HG02870 (cell line): ENCODE measurements around the gene WDFY3.

Experiments used
- ATAC-seq: cut with Tn5 transposase; IDR thresholded peaks from one replicate; pipeline ENCODE4 v1.9.1; 2021; ENCODE audit warnings: mild to moderate bottlenecking, moderate library complexity; ENCODE audit not compliant: unreplicated experiment

WDFY3 gene

DNA sequence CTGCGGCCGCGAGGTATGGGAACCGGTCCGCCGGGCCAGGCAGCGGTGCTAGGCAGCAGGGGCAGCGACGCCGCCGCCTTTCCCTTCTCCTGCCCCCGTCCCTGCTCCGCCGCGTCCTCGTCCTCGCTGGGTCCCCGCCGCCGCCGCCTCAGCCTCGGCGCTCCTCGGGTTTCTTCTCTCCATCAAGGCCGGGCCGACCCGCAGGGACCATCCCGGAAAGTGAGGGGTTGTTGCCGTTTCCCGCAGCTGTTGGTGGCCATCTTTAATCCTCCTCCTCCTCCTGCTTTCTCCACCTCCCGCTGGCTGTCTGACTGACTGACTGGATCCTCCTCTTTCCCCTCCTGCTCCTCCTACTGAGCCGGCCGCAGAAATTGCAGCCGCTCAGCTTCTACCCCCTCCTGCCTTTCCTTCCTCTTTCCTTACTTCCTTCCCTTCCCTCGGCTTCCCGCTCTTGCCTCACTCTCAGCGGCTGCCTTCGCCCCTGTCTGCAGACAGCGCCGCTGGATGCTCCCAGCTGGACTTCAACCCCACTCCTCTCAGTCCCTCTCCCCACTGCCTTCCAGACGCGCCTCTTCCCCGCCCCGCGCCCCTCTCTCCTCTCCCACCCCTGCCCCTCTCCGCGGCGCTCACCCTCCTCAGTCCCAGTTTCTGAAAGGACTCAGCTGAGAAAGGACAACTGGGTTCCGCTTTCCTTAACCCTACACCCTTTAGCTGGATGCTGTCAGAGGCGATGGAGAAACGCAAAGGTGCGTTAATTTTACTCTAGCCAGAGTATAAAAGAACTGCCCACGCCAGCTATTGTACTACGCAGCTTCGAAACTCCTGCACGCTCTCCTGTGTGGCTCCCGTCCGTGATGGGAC is at the start of gene WDFY3:
Gene WDFY3, minus strand, starts transcription at position 309 of the 861 bp plus-strand sequence. CDS start 106,099 bp downstream, outside the sequence.
- peak; percentile 68 for ATAC-seq

DNA sequence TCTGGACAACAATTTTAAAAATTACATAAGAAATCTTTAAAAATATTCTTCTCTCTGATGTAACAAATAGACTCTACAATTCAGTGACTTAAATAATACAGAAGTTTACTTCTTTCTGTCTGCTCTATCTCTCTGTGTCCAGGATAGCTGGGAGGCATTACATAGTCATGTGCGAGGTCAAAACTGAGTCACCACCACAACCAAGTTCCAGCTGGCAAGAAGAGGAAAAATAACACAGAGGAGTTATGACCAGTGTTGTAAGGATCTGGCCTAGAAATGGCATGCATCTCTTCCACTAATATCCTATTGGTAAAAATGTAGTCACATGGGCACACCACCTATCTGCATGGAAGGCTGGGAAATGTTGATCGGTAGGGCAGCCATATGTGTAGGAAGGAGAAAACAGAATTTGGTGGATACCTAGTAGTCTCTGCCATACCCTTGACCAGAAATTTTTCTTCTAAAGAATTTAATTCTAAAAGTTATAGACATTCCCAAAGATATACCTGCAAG is 39.4 kb upstream of the WDFY3 start:
- no peak for ATAC-seq

DNA sequence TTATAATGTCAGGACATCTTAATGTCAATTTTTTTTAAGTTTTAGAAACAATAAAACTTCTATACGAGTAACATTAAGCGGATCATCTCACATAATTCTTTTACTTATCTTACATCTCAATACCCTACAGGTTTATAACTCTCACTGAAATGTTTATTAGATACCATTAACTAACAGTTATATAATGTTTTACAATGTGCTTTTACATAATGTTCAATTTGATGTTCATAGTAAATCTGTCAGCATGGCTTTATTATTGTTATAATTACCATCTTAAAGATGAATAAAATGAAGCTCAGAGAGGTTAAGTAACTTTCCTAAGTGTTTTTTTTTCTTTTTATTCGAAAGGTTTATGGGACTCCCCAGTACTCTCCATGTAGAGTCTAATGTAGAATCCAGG is 33.9 kb upstream of the WDFY3 start:
- ATAC-seq: no peak

- ATAC-seq: no peak
Measured at GRCh38 chr4:84995386-84995785, 28.9 kb upstream of the WDFY3 start.

DNA sequence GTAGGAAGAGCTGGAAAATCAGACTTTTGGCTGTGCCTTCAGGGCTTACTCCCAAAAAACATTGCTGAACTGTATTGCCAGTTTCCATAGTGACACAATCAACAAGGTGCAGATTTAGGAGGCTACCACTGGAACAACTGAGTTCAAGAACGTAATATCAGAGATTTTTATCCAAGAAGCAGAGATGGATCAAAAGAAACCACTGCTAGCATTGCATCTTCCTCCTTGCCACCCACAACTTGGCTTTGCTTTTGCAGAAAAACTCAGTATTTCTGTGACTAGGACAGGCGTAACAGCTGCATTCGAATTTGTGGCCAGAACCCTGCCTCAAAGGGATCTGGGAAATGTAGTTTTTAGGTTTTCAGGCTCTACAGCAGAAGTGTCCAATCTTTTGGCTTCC is 27.8 kb upstream of the WDFY3 start:
- ATAC-seq: no peak

DNA sequence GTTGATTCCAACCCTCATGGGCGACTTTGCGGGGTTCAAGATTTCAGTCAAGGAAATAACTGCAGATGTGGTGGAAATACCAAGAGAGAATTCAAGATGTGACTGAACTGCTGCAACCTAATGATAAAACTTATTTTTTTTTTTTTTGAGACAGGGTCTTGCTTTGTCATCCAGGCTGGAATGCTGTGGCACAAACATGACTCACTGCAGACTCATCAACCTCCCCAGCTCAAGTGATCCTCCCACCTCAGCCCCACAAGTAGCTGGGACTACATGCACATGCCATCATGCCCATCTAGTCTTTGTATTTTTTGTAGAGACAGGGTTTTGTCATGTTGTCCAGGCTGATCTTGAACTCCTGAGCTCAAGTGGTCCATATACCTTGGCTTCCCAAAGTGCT is 19.5 kb upstream of the WDFY3 start:
- ATAC-seq: no peak

- ATAC-seq: no peak
Measured at GRCh38 chr4:84977396-84977795, 10.9 kb upstream of the WDFY3 start.

DNA sequence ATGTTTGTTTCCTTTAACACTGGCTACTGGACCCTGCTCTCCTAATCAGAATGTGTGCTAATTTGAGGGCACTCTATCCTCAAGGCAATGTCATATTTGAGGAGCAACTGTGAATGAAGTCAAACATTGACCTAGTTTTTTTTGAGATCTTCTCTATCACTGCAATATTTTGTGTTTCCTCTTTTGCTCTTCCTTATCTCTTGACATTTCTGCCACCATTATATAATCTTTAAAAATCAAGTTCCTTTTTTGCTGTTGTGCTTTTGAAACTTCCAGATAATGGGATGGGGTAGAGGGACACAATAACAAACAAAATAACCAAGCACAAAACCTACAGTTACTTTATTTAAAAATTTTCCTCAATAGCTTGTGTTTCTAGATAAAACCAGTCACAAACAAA is 7.4 kb upstream of the WDFY3 start:
- ATAC-seq: no peak

DNA sequence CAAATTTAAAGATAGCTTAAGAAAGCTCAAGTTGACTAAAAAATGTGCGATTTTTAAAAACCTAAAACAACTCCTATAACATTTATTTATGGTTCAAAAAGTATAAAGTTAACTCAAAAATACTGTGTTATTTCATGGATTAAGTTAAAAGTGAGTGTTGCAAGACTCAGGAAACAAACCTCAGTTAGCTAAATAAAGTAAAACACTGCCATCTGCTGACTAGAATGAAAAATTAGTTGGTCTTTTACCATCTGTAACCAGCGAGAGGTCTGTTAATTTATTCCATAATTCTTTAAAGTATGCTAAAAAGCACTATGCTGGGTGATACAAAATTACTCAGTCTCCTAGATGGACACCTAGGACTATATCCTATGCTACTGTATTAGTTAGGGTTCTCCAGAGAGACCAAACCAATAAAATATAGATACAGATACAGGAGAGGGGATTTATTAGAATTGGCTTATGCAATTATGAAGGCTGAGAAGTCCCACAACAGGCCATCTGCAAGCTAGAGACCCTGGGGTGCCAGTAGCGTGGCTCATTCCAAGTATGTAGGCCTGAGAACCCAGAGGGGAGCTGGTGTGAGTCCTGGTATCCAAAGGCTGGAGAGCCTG is 4.9 kb upstream of the WDFY3 start:
- ATAC-seq: peak; percentile 39

DNA sequence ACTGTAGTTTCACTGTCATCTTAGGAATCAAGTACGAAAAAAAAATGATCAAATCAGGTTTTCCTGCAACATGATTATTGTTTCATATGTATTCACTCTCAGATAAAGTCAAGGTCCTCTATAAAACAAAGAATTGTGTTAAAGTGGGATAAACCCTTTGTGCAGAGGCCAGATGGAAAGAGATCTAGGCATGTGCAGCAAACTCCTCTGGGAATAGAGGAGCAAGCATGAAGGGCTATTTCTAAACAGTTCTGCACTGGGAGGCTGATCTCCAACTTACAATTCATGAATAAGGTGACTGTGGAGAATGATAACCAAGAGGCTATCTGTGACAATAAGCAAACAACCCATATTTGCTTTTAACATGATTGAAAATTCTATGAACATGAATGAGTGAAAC is 2.4 kb upstream of the WDFY3 start:
- ATAC-seq: no peak

GRCh38 chr4:84967243-84967690 is 777 bp upstream of the WDFY3 start:
- ATAC-seq: no peak

DNA sequence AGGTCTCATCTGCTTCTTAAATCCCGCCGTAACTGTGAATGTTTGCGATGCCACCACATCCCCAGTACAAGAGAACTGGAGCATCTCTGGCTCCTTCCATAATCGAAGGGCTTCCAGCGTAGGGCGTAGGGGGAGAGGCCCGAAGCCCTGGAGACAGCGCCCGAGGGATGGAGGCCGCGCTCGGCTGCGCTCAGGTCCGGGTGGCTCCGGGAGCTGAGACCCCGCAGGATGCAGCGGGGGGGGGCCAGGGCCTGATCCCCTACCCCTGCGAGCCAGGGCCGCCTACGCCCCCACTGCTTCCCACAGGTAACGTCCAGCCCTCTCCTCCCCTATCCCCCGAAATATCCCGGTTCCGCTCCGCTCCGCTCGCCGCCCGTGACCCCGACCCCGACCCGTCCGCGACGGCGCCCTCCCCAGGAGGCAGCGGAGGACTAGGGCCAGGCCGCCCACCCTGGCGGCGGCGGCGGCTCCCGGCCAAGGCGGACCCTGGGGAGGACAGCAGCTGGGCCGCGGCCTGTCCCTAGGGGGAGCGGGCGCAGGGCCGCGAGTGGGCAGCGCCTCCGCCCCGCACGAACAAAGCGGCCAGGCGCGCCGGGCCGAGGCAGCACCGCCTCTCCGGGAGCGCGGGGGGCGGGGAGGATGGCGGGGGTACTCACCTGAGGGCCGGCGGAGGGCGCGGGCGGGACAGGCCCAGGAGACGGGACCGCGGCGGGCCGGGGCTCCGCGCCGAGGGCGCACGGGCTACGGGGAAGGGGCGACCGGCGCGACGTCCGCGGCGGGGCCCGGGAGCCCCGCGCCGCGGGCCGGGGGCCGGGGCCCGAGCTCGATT is 723 bp downstream of the WDFY3 start:
- ATAC-seq: peak; percentile 27

GRCh38 chr4:84964995-84965552 is 1.4 kb downstream of the WDFY3 start:
- ATAC-seq: no peak

GRCh38 chr4:84962102-84962501 is 4.4 kb downstream of the WDFY3 start:
- ATAC-seq: no peak

DNA sequence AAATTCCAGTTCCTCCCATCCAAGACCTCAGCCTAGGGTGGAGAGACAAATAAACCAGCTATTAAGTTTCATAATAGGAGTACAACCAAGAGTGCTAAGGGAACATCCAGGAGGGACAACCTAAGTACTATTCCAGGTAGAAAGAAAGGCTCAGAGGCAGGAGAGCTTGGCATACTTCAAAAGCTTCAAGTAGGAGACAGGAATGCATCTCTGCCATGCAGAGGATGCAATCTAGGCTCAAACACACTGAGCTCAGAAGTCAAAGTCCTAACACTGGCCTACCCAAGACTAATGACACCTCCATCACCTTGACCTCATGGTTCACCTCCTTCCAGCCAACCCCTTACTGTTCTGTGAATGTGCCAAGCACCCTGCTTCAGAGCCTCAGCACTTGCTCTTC is 8.1 kb downstream of the WDFY3 start:
- no peak for ATAC-seq

DNA sequence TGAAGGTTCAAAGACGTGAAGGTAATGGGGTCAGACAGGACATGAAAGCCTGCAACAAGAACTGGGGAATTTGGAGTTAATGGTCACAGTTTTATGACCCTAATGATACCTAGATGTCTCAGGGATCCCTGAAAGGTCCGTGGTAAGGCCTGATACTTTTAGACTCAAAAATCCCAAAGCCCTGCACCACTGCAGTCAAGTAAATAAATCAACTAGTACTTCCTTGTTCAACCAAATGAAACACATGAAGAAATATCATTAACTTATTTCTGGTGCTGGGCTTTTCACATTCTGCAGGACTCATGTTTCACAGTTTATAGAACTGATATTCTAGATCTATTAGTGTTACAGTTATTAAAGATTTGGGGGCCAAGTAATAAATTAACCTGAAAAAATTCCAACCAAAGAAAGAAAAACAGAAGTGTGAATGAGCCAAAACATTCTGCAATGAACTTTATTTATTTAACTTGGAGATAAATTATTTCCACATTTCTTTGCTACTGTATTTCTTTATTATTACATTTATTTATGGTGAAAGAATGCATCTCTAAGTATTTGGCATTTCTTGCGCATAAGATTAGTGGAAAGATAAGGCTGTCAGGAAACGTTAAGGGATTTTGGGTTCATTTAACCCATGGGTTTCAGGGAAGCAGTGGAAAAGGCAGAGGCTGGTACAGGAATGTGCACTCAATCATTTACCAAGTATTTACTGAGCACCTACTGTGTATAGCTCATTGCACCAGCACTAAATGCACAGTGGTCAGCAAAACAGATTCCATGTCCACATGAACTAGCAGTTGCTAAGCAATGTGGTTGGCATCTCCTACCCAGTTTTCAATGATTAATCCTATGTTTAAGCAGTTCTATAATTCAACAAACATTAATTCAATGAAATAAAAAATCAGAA is 8.7 kb downstream of the WDFY3 start:
- ATAC-seq: no peak

GRCh38 chr4:84956014-84956413 is 10.5 kb downstream of the WDFY3 start:
- no peak for ATAC-seq

DNA sequence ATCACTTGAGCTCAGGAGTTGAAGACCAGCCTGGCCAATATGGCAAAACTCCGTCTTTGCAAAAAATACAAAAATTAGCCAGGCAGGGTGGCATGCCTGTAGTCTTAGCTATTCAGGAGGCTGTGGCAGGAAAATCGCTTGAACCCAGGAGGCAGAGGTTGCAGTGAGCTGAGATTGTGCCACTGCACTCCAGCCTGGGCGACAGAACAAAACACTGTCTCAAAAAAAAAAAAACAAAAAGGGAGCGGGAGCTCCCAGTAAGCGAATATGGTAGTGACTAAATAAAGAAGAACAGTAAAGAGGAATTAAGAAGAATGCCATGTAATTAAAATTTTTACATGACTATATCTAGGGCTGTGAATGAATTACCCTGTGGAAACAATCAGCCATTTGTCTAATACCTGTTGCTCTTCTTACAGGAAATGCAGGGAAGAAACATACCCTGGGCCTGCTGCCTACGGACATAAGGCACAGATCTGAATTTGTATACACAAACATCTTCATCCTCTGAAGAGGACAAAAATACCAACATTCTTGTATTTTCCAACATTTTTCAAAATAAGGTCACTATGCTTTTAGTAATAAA is 11.4 kb downstream of the WDFY3 start:
- ATAC-seq: no peak

- no peak for ATAC-seq
Measured at GRCh38 chr4:84952776-84953175, 13.7 kb downstream of the WDFY3 start.

- no peak for ATAC-seq
Measured at GRCh38 chr4:84952004-84952403, 14.5 kb downstream of the WDFY3 start.
